Astrocyte (in vitro differentiated cells and primary cell): Measurements from ENCODE around the gene WDR89.

Experiments
- EZH2 ChIP-seq: IDR thresholded peaks from 2 replicates; pipeline ENCODE4 v1.6.1; 2012; ENCODE audit warnings: mild to moderate bottlenecking, low read length, inconsistent platforms; ENCODE audit not compliant: insufficient read depth
- TF ChIP-seq, protein P1 (sequence below): IDR thresholded peaks from 2 replicates; pipeline ENCODE4 v1.5.1; 2011; ENCODE audit warnings: low read depth, mild to moderate bottlenecking, inconsistent platforms, low read length, moderate library complexity; ENCODE audit not compliant: insufficient read depth

DNA sequence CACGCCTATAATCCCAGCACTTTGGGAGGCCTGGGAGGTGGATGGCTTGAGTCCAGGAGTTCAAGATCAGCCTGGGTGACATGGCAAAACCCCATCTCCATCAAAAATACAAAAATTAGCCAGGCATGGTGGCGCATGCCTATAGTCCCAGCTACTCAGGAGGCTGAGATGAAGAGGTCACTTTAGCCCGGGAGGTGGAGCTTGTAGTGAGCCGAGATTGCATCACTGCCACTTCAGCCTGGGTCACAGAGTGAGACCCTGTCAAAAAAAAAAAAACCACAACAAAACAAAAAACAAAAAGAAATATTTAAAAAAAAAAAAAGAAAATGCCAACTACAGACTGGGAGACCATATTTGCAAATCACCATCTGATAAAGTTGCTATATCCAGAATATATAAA lies 17.5 kb downstream of the WDR89 start:
- TF ChIP-seq, protein P1, sequence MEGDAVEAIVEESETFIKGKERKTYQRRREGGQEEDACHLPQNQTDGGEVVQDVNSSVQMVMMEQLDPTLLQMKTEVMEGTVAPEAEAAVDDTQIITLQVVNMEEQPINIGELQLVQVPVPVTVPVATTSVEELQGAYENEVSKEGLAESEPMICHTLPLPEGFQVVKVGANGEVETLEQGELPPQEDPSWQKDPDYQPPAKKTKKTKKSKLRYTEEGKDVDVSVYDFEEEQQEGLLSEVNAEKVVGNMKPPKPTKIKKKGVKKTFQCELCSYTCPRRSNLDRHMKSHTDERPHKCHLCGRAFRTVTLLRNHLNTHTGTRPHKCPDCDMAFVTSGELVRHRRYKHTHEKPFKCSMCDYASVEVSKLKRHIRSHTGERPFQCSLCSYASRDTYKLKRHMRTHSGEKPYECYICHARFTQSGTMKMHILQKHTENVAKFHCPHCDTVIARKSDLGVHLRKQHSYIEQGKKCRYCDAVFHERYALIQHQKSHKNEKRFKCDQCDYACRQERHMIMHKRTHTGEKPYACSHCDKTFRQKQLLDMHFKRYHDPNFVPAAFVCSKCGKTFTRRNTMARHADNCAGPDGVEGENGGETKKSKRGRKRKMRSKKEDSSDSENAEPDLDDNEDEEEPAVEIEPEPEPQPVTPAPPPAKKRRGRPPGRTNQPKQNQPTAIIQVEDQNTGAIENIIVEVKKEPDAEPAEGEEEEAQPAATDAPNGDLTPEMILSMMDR: no peak
- TF ChIP-seq EZH2: no peak
